Measurements from ENCODE around the gene ANO3.

The ANO3 gene

GRCh38 chr11:26704249-26704648, 372.3 kb downstream of the ANO3 start:
- no peaks in the 10 kb centered on the region for H3K27me3 ChIP-seq (ENCODE audit: control insufficient read depth, low read length)
- H3K4me2 ChIP-seq (ENCODE audit: low read length): no peak overlapping the region
- H4K20me1 ChIP-seq (ENCODE audit: control insufficient read depth, insufficient read depth, low read depth, low read length): no peaks in the 10 kb centered on the region
- no peaks in the 10 kb centered on the region for H3K9me3 ChIP-seq (ENCODE audit: control insufficient read depth, insufficient read depth, low read length)
- no peaks in the 10 kb centered on the region for H3F3A ChIP-seq (ENCODE audit: control insufficient read depth, insufficient read depth)
- H3K4me1 ChIP-seq (ENCODE audit: control insufficient read depth, low read length): no peaks in the 10 kb centered on the region
- H3K79me2 ChIP-seq (ENCODE audit: control insufficient read depth, low read length): no peaks in the 10 kb centered on the region
- TF ChIP-seq CTCF (IDR thresholded peaks at IDR 0.05; ENCODE audit: low read depth, low read length, poor library complexity, severe bottlenecking) (no peak), EZH2phosphoT487 (IDR thresholded peaks at IDR 0.05; ENCODE audit: borderline replicate concordance, low read length) (no peak)
- H3K4me3 ChIP-seq (ENCODE audit: low read length): no peak overlapping the region
- H3K36me3 ChIP-seq (ENCODE audit: control insufficient read depth, low read length): no peaks in the 10 kb centered on the region
- no peak overlapping the region for H3K27ac ChIP-seq (ENCODE audit: low read depth, low read length)
- H3K9me2 ChIP-seq (replicated peaks; ENCODE audit: control insufficient read depth, low read length): no peaks in the 10 kb centered on the region

DNA sequence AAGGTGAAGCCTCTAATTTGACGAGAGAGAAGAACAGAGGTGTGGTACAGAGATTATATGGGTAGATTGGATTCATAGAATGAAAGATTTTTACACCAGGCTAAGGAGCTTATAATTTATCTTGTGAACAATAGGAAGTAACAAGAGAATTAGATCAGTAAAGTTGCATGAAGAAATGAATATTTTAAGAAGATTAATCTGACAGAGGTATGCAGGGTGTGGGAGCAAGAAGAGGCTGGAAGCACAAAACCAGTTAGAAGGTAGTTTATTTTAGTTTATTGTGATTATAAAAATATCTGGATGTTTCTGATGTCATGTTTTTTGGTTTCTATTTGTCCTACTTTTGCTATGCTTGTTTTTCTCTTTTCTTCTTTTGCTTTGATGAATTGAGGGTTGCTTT, 374.3 kb downstream of the ANO3 start:
- H3K27ac ChIP-seq (ENCODE audit: low read depth, low read length): no peak overlapping the region
- H3K27me3 ChIP-seq (ENCODE audit: control insufficient read depth, low read length): no peaks in the 10 kb centered on the region; the same call in 1 of the 2 replicates
- H3K4me1 ChIP-seq (ENCODE audit: control insufficient read depth, low read length): no peaks in the 10 kb centered on the region
- no peak overlapping the region for H3K4me2 ChIP-seq (ENCODE audit: low read length)
- H3K9me2 ChIP-seq (replicated peaks; ENCODE audit: control insufficient read depth, low read length): no peaks in the 10 kb centered on the region
- H3K4me3 ChIP-seq (ENCODE audit: low read length): no peak overlapping the region
- no peaks in the 10 kb centered on the region for H4K20me1 ChIP-seq (ENCODE audit: control insufficient read depth, insufficient read depth, low read depth, low read length)
- H3K9me3 ChIP-seq (ENCODE audit: control insufficient read depth, insufficient read depth, low read length): no peaks in the 10 kb centered on the region
- H3K36me3 ChIP-seq (ENCODE audit: control insufficient read depth, low read length): no peaks in the 10 kb centered on the region
- H3F3A ChIP-seq (ENCODE audit: control insufficient read depth, insufficient read depth): no peaks in the 10 kb centered on the region
- TF ChIP-seq EZH2phosphoT487 (IDR thresholded peaks at IDR 0.05; ENCODE audit: borderline replicate concordance, low read length) (no peak), CTCF (IDR thresholded peaks at IDR 0.05; ENCODE audit: low read depth, low read length, poor library complexity, severe bottlenecking) (no peak)
- H3K79me2 ChIP-seq (ENCODE audit: control insufficient read depth, low read length): no peaks in the 10 kb centered on the region

DNA sequence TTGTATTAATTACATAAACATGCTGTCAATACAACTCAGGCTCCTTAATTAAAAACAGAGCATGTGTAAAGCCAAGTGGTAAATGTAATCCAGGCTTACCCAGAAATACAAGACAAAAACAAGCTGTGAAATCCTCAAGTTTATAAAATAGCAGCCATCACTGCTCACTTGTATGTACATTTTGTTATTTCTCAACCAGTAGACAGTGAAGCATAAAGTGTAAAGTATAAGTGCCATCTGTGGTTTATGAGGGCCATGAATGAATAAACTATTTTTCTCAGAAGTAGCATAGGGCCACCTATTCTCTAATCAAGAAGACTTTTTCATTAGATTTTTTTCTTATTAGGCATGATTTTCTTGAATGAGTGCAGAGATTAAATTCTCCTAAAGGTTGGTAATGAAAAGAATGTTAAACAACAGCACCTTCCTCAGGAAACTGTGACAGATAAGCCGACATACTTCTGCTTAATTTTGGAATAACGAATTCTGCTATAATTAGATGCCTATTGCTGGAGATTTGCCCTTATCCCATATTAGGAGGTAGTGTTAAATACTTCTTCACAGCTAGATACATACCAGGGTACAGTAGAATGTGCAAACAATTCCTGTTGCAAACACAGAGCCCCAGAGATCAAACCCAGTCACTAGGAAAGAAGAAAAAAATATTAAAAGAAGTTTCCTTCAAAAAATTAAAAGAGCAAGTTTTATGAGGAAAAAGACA, 377.0 kb downstream of the ANO3 start:
- TF ChIP-seq EZH2phosphoT487 (IDR thresholded peaks at IDR 0.05; ENCODE audit: borderline replicate concordance, low read length) (no peak), CTCF (IDR thresholded peaks at IDR 0.05; ENCODE audit: low read depth, low read length, poor library complexity, severe bottlenecking) (no peak)

More for the DNA sequence above, 377.0 kb downstream of the ANO3 start:
- Histone ChIP-seq H3K27me3 (ENCODE audit: control insufficient read depth, low read length) (no peaks in the 10 kb centered on the region; the same call in 1 of the 2 replicates), H3K79me2 (ENCODE audit: control insufficient read depth, low read length) (no peaks in the 10 kb centered on the region), H3F3A (ENCODE audit: control insufficient read depth, insufficient read depth) (no peaks in the 10 kb centered on the region), H3K4me2 (ENCODE audit: low read length) (no peak overlapping the region), H3K27ac (ENCODE audit: low read depth, low read length) (no peak overlapping the region), H3K4me3 (ENCODE audit: low read length) (no peak overlapping the region), H4K20me1 (ENCODE audit: control insufficient read depth, insufficient read depth, low read depth, low read length) (no peaks in the 10 kb centered on the region), H3K4me1 (ENCODE audit: control insufficient read depth, low read length) (no peaks in the 10 kb centered on the region), H3K9me2 (replicated peaks; ENCODE audit: control insufficient read depth, low read length) (no peaks in the 10 kb centered on the region), H3K9me3 (ENCODE audit: control insufficient read depth, insufficient read depth, low read length) (no peaks in the 10 kb centered on the region), H3K36me3 (ENCODE audit: control insufficient read depth, low read length) (no peaks in the 10 kb centered on the region)
